Measurements from ENCODE around the gene SASH1.

SASH1 gene

DNA sequence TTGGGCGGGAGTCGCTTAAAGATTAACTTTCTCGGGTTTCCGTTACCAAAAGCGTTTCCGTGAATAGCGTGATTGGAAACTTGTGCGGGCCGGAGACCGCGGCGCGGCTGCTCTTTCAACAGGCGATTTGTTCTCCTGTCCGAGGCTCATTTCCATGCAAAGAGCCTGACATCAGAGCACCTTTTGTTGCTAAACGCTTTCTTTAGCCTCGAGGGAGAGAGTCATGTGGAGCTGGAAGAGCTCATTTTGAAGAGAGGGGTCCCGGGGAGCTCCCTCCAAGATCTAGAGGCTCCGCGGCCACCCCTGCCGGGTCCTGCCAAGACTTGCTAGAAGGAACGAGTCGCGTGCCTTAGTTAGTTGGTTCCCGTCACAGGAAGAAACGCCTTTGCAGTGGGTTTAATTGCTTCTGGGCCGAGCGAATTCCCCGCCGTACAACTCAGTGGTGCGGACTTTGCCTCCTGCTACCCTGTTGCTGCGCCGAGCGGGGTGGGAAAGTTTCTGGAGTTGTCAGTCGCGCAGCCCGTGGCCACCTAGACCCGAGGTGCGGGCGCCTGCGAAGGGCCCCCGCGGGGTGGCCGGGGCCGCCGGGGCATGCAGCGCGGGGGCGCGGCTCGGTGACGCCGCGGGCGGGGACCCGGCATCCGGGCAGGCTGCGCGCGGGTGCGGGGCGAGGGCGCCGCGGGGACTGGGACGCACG is at the start of gene SASH1:
TSS of gene SASH1 (plus strand) at position 489 of the 697 bp plus-strand sequence. CDS start 230 bp downstream, outside the sequence.
- in situ Hi-C loops (cut with MboI; ENCODE audit: low sequenced_read_pairs) = no loop called here

DNA sequence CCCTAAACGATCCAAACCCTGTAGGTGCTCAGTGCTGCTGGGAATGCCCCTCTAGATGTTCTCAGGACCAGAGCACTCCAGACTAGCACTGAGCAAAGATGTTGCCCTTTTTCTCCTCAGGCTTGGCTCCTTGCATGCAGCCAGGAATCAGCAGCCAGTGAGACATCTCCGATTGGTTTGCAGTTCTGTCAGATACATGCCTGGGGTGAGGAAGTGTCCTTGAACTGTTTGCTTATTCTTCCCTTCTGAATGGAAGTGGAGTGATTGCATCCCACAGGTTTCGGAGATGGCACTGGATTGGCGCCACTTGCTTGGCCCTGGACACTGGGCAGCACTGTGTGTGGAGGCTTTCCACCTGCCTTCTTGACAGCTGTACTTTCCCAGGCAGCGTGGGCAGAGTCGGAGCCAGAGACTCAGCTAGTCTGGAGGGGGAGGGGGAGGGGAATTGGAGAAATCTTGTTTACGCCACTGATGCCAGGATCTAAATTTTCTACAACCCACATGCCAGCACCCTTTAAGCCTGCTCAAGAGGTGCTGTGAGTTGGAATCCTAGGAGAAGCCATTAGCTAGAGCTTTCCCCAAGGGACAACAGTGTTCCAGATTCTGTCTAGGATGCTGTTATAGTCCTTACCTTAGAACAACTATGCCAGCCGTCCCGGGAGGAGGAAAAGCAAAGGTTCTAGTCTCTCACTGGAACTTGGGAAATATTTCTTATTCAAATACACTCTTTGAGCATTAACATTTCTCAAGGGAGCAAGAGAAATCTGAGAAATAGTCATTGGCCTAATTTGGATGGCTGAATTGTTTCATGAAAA is 49.2 kb upstream of the SASH1 start:
- in situ Hi-C loops (cut with MboI; ENCODE audit: low sequenced_read_pairs) = no loop called here

DNA sequence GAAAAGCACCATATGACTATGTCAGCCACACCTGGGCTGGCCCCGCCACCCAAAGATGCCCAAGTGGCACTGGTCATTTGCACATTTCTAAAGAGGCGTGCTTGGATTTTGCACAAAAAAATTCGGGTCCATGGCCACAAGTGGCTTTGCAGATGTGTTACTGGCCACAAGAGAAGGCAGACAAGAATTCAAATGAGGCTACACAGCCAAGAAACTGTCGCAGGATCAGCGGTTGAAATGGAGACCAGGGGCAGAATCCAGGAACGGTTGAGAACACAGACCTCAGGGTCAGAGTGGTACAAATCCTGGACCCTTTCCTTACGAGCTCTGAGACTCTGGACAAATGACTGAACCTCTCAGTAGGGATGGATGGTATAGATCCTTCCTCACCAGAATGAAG is 48.6 kb upstream of the SASH1 start:
- in situ Hi-C loops (cut with MboI; ENCODE audit: low sequenced_read_pairs) = no loop called here

DNA sequence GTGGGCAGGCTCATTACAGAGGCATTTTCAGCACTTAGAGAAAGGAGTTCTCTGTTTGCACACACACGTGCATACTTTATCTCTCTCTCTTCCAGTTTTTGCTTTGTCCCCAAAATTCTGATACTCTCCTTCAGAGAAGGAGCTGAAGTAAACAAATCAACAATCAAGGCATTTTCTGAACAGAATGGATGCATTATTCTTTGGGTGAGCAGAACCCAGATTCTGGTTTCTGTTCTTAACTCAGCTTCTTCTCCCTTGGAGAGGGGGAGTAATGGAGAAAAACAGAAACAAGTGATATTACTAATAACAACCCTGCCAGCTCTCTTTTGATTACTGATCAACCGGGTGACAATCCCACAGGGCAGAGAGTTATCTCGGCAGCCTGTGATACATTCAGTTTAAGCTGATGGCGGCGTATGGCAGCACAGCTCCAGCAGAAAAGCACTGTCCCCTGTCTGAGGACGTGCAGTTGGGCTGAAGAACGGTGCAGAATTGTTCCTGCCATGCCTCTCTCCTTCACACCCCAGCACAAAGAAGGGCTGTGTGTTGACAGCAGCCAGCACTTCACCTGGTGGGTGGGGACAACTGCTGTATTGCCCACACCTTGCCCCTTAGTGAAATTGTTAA is 47.3 kb upstream of the SASH1 start:
- in situ Hi-C loops (cut with MboI; ENCODE audit: low sequenced_read_pairs) = no loop called here

DNA sequence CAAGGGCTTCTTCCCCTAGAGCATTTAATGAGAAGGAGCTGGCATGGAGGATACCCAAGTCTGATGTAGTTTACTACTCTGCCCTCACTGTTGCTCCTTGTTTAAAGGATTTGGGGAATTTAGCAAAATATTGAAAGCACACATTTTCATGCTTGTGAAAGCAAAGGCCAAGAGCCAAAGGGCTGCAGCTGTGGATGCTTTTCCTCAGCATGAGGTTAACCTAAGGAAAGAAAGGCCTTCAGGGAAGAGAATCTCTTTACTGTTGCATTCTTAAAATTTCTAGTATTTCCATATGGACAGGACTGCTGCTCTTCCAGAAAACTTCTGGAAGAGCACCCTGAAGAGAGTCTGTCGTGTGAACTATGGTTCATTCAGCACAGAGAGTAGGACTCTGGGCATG is 45.9 kb upstream of the SASH1 start:
- in situ Hi-C loops (cut with MboI; ENCODE audit: low sequenced_read_pairs) = no loop called here

DNA sequence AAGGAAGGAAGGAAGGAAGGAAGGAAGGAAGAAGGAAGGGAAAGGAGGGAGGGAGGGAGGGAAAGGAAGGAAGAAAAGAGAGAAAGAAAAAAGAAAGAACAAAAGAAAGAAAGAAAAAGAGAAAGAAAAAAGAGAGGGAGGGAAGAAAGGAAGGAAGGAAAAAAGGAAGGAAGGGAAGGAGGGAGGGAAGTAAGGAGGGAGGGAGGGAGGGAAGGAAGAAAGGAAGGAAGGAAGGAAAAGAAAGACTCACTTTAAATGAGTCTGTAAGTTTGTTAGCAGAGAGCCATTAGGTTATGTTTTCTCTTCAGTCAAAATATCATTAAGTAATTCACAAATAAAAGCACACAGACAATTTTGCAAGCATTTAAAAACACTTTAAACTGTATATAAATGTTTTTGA is 44.0 kb upstream of the SASH1 start:
- in situ Hi-C loops (cut with MboI; ENCODE audit: low sequenced_read_pairs) = no loop called here

DNA sequence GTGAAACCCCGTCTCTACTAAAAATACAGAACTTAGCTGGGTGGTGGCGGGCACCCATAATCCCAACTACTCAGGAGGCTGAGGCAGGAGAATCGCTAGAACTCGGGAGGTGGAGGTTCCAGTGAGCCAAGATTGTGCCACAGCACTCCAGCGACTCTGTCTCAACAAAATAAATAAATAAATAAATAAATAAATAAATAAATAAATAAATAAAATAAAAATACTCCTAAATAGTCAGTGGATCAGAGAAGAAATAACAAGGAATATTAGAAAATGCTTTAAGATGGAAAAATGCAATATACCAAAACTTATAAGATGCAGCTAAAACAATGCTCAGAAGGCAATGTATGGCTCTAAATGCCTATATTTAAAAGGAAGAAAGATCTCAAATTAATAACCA is 39.0 kb upstream of the SASH1 start:
- in situ Hi-C loops (cut with MboI; ENCODE audit: low sequenced_read_pairs) = no loop called here

DNA sequence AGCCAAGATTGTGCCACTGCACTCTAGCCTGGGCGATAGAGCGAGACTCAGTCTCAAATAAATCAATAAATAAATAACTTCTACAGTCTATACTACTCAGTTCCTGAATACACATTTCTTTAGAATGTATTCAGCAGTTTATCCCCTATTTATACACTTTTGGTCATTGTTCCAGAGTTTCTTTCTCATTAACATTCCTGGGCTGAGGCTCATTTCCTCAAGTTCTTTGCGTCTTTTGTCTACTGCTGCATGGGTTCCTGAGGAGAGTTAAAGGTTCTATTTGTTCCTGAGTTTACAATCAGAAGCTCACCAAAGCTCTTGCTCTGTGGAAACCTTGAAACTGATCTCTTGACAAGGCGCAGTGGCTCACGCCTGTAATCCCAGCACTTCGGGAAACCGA is 37.7 kb upstream of the SASH1 start:
- in situ Hi-C loops (cut with MboI; ENCODE audit: low sequenced_read_pairs) = no loop called here

DNA sequence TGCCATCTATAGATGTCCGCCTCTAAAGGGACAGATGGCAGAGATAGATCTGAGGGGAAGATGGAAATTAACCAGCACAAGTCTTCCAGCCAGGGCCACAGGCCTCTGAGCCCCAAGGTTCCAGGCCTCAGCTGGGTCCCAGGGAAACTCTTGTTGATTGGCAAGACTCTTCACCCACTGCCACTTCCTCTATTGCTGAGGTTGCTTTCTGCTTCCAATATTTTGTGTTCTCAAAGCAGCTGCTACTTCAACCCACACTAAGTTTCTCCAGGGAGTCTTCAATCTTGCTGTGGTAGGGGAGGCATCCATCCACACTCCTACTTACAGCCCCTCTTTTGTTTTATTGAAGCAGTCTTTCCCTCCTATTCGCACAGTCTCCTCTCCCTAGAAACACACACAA is 36.4 kb upstream of the SASH1 start:
- in situ Hi-C loops (cut with MboI; ENCODE audit: low sequenced_read_pairs) = no loop called here

DNA sequence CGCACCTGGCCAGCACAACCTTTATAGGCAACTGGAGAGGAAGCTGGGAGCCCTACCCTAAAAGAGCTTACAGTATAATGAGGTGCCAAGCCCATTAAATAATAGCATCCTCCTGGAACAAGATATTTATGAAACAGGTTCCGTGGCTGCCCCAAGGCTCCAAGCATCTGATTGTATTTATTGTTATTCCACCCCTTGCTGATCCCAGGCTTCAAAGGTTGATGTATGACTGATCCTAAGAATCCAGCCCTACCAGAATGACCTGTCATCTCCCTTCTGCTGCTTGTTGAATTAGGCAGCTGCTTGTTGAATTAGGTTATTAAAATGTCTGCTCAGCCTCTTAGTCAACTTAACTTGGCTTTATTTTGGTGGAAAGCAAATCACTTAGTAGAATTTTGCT is 35.2 kb upstream of the SASH1 start:
- in situ Hi-C loops (cut with MboI; ENCODE audit: low sequenced_read_pairs) = no loop called here

DNA sequence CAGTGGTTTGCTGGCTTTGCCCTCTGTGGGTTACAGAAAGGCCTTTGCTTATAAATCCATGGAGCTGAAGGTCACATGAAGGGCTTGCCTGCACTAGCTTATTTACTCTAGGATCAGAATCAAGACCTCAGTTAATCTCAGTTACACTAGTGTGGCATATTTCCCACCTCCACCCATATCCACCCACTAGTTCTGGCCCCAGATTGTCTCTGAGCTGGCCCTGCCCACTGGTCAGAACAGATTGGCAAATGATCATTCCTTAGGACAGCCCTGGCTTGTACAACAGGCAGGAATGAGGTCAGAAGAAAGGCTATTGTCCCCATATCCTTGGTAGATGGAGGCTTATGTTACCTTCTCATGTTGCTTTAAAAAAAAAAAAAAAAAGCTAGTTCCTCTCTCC is 33.3 kb upstream of the SASH1 start:
- in situ Hi-C loops (cut with MboI; ENCODE audit: low sequenced_read_pairs) = no loop called here

DNA sequence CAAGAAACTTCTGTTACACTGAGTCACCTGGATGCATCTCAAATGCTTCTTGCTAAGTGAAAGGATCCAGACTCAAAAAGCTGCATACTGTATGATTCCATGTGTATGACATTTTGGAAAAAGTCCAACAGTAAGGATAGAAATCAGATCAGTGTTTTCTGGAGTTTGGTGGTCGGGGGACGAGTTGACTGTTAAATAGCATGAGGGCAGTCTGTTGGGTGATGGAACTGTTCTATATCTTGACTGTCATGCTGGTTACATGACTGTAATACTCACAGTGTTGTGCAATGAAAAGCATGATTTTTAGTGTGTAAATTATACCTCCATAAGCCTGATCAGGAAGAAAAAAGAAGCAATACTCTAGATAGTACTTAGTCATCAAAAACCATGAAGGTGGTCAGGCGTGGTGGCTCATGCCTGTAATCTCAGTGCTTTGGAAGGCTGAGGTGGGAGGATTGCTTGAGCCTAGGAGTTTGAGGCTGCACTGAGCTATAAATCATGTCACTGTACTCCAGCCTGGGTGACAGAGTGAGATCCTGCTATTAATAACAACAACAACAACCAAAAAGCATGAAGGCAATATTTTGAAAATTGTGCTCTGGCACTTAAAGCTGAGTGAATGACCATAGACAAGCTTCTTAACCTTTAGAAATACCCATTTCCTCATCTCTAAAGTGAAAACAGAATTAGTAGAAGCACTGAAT is 30.5 kb upstream of the SASH1 start:
- in situ Hi-C loops (cut with MboI; ENCODE audit: low sequenced_read_pairs) = no loop called here

DNA sequence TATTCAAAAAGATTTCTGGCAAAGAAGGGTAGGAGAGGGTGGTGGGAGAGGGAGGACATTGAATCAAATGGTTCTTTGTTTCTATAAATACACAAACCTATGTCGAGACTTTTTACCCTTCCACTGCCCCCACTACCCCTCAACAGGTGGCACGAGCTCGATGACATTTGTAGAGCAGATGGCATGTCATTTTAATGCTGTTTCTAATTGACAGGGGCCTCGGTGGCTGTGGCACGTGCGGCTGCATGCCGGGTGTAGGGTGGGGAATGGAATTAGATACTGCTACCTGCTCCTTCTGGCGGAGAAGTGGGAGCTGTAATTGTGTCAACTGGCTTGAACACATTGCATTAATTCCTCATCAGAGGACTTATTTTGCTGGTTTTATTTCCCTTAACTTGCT is 29.1 kb upstream of the SASH1 start:
- in situ Hi-C loops (cut with MboI; ENCODE audit: low sequenced_read_pairs) = no loop called here

DNA sequence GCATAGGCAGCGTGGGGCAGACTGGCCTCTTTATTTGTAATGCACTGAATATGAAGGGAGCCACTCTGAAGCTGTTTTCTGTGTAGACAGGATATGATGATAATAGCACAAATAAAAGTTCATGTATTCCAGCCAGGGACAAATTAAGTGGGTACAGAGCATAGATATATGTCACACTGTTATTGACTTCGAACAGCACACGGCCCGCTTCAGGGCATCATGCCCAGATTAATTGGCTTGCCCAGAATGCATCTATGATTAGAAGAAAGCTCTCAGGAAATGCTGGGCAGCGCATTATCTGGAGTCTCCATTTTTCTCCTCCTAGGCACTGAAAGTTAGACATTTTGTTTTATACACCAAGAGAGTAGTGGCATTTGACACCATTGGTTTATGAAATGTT is 26.3 kb upstream of the SASH1 start:
- in situ Hi-C loops (cut with MboI; ENCODE audit: low sequenced_read_pairs) = no loop called here

DNA sequence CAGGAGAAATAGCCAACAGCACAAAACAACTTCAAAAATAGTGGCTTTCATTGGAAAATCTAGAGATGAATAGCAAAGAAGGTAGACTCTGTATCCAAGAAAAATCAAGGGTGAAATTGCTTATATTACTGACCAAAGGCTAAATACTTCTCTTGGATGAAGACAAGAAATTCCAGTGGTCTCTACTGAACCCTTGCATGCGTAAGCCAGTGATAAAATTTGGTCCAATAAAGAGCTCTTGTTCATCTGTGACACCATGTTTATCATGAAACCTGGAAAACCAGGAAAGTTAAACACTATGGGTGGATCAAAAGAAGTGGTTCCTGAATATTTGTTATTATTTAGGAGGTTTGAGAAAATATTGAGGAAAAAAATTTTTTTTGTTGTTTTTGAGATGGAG is 25.6 kb upstream of the SASH1 start:
- in situ Hi-C loops (cut with MboI; ENCODE audit: low sequenced_read_pairs) = no loop called here

DNA sequence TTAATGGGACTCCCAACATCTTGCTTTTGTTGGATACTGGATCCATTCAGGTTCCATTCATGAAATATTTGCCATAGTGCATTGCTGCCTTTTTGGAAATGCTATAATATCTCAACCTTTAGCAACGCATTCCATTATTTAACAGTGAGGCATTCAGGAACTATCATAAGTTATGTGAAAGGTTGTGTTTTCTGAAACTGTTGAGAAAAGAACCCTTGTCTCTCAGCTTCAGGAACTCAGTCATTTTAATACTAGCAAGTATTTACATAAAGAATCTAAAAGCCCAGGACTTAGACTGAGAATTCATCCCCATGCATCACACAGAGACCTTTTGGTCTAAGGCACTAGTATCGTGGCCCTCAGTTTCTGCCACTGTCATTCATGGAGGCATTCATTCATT is 24.9 kb upstream of the SASH1 start:
- in situ Hi-C loops (cut with MboI; ENCODE audit: low sequenced_read_pairs) = no loop called here

DNA sequence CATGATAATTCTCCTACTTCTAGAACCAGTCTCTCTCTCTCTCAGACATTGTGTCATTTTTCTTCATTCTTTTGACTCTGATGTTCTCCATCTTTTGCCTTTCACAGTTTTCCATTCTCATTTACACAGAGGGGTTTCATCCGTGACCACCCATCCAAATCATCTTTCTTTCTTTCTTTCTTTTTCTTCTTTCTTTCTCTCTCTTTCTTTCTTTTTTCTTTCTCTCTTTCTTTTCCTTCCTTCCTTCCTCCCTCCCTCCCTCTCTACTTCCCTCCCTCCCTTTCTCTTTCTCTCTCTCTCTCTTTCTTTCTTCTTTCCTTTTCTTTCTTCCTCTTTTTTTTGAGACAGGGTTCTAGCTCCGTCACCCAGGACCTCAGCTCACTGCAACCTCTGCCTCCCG is 19.9 kb upstream of the SASH1 start:
- in situ Hi-C loops (cut with MboI; ENCODE audit: low sequenced_read_pairs) = no loop called here

DNA sequence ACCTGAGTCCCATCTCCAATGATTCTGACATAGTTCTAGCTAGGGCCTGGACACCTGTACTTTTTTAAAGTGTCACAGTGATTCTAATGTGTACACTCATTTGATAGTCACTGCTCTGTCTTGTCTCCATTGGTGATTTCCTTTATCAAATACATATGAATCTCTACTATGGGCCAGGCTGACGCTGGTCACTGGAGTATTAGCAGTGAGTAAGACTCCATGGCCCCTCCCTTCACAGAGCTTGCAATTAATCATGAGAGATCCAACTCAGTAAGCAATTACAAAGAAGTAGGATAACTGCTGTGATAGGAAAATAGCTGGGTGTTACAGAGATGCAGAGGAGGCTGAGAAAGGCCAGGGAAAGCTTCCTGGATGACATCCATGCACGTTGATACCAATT is 19.3 kb upstream of the SASH1 start:
- in situ Hi-C loops (cut with MboI; ENCODE audit: low sequenced_read_pairs) = no loop called here

DNA sequence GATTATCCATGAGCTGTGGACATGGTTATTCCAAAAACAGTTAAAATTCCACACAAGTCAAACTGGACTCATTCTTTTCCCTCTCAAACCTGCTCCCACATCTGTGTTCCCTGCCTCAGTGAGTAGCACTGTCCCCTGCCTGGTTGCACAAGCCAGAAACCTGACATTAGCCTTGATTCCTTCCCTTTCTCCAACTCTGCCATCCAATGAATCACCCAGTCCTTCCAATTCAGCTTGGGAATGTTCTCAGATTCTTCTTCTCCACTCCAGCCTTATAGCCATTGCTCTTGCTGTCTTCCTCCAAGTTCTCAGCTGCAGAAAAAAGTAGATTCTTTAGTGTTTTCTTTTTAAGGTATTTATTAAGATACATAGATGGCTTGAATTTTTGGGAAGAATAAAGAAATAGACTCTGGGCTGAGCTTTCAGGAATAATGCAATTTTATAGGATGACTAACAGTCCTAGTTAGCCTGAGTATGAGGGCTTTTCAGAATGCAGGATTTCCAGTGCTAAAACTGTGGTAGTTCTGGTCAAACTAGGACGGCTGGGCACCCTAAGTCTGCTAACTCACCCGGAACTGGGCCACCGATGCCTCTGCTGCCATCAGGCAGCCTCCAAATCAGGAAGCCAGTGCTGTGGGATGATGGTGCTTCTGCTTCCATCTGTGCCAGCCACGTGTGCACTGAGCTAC is 18.2 kb upstream of the SASH1 start:
- in situ Hi-C loops (cut with MboI; ENCODE audit: low sequenced_read_pairs) = no loop called here

DNA sequence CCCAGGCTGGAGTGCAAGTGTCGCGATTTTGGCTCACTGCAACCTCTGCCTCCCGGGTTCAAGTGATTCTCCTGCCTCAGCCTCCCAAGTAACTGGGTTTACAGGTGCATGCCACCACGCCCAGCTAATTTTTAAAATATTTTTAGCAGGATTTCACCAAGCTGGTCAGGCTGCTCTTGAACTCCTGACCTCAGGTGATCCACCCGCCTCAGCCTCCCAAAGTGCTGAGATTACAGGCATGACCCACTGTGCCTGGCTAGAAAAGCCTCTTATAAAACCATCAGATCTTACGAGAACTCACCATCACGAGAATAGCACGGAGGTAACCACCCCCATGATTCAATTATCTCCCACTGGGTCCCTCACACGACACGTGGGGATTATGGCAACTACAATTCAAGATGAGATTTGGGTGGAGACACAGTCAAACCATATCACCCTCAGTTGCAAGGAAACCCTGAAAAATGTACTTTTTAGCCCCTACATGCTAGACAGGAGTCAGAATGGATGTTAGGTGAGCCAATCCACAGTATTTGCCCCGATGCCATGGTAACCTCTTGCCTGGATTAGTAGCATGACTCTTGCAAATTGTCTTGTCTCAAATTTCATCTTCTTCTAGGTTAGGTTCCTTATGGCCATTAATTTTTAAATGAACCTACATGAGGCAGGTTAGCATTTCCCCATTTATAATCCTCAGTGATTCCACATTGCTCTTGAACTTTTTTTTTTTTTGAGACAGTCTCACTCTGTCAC is 17.1 kb upstream of the SASH1 start:
- in situ Hi-C loops (cut with MboI; ENCODE audit: low sequenced_read_pairs) = no loop called here
